GM12892 (cell line): ENCODE data around the gene ZDHHC12.

Source experiments
- POLR2AphosphoS5 ChIP-seq: IDR thresholded peaks from 2 replicates; pipeline ENCODE4 v1.6.1; 2011; ENCODE audit warnings: low read depth, low read length, control low read depth
- TAF1 ChIP-seq: IDR thresholded peaks from 2 replicates; pipeline ENCODE4 v1.6.1; 2011; ENCODE audit warnings: low read depth, mild to moderate bottlenecking, control low read depth, low read length, borderline replicate concordance

DNA sequence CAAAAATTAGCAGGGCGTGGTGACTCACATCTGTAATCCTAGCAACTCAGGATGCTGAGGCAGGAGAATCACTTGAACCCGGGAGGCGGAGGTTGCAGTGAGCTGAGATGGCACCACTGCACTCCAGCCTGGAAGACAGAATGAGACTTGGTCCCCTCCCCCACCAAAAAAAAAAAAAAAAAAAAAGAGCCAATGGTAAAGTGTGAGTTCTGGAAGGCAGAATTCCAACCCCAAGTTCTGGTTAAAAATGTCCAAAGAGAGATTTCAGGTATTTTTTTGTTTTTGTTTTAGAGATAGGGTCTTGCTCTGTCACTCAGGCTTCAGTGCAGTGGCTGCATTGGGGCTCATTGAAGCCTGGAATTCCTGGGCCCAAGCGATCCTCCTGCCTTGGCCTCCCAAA, 36.5 kb downstream of the ZDHHC12 start:
- TF ChIP-seq POLR2AphosphoS5 (no peak), TAF1 (no peak)
